Activated CD4-positive, CD25-positive, alpha-beta regulatory T cell treated with anti-CD3 and anti-CD28 coated beads, Interleukin-2, amount 50 U/mL, for 72 hours (primary cell): ENCODE measurements around the gene SMYD2.
A peak's percentile ranks its signal among the peaks of the same experiment; 100 is the strongest.

Experiments
- DNase-seq: peaks from one replicate; pipeline ENCODE4 v3.0.0; 2021

Gene SMYD2, protein sequence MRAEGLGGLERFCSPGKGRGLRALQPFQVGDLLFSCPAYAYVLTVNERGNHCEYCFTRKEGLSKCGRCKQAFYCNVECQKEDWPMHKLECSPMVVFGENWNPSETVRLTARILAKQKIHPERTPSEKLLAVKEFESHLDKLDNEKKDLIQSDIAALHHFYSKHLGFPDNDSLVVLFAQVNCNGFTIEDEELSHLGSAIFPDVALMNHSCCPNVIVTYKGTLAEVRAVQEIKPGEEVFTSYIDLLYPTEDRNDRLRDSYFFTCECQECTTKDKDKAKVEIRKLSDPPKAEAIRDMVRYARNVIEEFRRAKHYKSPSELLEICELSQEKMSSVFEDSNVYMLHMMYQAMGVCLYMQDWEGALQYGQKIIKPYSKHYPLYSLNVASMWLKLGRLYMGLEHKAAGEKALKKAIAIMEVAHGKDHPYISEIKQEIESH

DNA sequence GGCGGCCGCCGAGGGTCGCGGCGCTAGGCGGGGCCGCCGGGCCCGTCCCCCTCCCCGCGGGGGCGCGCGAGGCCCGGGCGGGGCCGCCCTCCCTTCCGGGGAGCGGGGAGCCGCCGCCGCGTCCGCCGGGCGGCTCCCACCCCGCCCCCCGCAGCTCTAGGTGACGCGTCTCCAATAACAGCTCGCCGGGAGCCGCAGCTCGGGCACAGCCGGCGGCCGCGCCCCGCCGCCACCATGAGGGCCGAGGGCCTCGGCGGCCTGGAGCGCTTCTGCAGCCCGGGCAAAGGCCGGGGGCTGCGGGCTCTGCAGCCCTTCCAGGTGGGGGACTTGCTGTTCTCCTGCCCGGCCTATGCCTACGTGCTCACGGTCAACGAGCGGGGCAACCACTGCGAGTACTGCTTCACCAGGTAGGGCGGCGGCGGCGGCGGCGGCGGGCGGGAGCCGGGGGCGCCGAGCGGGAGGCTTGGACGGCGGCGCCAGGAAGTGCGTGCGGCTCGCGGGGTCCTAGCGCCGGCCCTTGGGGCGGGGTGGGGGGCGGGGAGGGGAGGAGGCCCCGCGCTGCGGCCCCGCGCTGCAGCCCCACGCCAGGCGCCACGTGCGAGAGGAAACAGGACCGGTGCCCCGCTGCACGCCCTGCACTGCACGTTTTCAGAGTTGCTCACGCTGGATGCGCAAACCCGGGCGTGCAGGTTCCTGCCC, at the start of gene SMYD2:
Gene SMYD2, plus strand, starts transcription at position 139 of the 699 bp plus-strand sequence. Its CDS starts 96 bp downstream, at position 235.
- DNase-seq: peak; percentile 58

- no peak for DNase-seq
These were observed 46.9 kb upstream of the SMYD2 start for GRCh38 chr1:214233856-214234634.

DNA sequence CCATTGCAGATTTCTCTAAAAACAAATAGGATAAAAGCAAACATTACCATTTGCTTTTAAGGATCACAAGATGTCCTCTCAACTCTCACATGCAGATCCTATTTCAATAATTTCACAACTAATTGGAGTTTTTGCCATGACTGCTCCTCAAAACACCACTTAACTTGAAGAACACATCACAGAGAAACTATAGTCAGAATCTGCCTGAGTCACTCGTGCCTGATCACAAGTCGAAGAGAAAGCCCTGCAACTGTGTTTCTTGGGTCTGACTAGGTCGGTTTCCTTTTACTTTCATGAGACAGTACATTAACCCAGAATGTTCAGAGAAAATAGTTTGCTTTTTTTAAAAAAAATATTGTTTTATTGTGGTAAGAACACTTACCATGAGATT, 46.3 kb upstream of the SMYD2 start:
- DNase-seq: no peak

- no peak for DNase-seq
These were observed 44.5 kb upstream of the SMYD2 start for GRCh38 chr1:214236477-214236876.

DNA sequence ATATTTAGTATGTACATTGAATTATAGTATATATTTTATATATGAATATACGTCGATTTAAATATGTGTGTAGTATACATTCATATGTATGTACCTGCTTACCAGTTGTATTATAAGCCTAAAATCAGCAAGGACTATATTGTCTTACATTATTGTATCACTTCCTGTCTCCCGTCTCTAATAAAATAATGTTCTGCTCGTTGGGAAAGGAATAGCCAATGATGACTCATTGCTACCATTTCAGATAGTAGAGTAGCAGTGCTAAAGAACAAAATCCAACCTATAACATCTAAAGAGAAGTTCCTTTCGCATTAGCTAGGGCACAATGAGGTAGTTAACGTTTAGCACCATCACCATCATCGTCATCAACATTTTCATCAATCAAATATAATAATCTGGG, 39.9 kb upstream of the SMYD2 start:
- DNase-seq: no peak

DNA sequence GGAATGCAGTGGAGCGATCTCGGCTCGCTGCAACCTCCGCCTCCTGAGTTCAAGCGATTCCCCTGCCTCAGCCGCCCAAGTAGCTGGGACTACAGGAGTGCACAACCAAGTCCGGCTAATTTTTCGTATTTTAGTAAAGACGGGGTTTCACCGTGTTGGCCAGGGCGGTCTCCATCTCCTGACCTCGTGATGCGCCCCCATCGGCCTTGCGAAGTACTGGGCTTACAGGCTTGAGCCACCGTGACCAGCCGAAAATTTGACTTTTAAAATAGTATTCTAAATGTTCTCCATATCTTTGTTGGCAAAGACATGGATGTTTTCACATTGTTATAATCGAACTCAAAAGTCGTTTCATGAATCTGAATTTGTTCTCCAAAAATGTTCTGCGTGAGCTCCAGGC, 36.7 kb upstream of the SMYD2 start:
- DNase-seq: no peak

- no peak for DNase-seq
These were observed 36.1 kb upstream of the SMYD2 start for GRCh38 chr1:214244841-214245240.

DNA sequence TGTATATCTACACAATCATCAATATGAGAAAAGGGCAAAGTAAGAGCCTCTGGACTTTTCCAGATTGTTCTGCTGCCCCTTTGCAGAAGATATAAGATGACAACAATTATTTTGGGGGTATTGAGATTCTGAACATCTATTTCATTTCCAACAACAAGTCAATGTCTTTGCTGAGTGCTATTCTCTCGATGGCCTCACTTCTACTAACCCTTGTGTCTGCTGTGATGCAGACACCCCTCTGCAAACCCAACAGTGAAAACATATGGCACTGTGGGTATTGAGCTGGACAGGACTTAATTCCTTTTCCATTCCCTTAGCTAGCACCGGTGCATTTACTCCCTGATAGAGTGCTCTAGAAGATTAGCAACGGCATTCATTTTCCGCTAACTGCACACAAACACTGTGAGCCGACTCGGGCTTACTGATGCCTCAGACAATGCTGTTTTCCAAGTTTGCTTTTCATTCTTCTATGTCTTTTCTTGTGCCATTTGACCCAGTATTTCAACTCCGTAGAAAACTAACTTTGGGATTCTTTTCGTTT, 33.4 kb upstream of the SMYD2 start:
- no peak for DNase-seq

GRCh38 chr1:214248311-214249085, 32.5 kb upstream of the SMYD2 start:
- DNase-seq: no peak

DNA sequence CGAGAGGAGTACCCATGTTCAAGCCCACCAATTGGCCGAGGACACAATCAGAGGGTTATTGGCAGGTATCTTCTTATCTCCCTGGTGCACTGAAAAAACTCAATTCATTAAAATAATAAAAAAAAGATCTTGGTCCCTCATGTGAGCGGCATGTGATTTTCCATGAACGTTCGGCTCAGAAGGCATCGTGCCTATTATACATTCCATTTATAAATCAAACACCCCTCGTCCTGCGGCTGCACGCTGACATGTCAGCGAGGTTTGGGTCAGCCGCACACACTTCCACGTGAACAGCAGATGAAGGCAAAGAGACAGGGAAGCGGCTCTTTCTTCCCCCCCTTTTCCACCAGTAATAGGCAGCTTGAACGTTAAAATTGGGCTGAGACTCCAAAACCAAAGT, 31.3 kb upstream of the SMYD2 start:
- no peak for DNase-seq

GRCh38 chr1:214251354-214251753, 29.6 kb upstream of the SMYD2 start:
- no peak for DNase-seq

GRCh38 chr1:214255509-214255908, 25.4 kb upstream of the SMYD2 start:
- DNase-seq: no peak

- DNase-seq: no peak
These were observed 21.5 kb upstream of the SMYD2 start for GRCh38 chr1:214259353-214259977.

DNA sequence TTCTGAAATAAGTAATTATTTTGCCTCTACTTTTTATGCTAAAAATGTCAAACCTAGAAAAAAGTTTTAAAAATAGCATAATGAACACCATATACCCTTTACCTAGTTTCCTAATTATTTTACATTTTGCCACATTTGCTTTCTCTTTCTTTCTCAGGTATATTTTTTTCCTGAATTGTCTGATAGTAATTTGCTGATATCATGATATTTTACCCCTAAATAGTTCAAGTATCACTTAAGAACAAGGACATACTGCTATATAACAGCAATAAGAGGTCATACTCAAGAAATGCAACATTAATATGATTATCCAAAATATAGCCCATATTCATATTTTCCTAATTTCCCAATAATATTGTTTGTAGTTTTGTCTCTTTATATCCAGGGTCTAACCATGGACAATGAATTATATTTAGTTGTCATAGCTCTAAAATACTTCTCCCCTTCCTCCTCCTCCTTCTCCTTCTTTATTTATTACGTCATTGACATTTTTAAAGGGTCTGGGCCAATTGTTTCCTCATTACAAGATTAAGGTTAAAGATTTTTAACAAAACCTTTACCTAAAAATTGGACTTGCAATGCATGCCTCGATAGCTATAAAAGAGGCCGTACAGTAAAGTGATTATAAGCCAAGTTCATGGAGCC, 20.3 kb upstream of the SMYD2 start:
- no peak for DNase-seq

DNA sequence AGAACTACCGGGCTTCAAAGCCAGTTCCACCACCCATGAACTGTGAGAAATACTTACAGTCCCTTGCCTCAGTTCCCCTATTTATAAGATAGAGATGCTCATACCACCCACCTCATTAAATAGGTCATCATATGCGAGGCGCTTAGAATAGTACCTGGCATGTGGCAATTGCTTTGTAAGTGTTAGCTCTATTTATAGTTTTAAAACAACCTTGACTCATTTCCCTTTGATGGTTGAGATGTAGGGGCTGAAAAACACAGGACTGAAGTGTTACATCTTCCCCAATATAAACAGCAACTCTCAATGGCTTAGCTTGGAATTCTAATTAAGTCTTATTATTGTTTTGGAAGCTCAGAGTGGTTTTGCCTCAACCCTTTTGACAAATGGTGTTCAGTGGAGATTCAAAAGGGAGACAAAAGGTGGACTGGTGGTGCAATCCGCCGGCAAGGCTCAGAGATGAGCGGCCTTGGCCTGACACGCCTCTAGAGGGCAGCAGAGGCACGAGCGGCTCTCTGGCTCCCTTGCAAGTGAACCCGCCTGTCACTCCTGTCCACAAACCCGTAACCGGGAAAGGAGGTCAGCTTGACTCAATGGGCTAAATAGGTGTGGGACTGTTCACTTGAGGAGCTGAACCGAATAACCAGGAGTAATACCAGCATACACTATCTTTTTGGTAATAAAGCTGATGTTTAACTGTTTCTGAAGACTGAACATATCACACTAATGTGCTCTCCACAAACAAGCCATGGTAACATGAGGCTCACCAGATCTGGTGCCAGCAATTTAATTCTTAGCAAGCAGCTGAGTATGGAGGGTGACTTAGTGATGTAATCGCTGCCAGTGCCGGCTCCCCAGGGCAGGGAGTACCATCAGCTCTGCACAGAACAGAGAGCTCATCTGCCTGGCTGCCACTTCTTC, 19.5 kb upstream of the SMYD2 start:
- peak; percentile 84 for DNase-seq

GRCh38 chr1:214264196-214264595, 16.8 kb upstream of the SMYD2 start:
- no peak for DNase-seq

GRCh38 chr1:214264976-214265375, 16.0 kb upstream of the SMYD2 start:
- DNase-seq: no peak

- no peak for DNase-seq
These were observed 10.8 kb upstream of the SMYD2 start for GRCh38 chr1:214270097-214270650.

DNA sequence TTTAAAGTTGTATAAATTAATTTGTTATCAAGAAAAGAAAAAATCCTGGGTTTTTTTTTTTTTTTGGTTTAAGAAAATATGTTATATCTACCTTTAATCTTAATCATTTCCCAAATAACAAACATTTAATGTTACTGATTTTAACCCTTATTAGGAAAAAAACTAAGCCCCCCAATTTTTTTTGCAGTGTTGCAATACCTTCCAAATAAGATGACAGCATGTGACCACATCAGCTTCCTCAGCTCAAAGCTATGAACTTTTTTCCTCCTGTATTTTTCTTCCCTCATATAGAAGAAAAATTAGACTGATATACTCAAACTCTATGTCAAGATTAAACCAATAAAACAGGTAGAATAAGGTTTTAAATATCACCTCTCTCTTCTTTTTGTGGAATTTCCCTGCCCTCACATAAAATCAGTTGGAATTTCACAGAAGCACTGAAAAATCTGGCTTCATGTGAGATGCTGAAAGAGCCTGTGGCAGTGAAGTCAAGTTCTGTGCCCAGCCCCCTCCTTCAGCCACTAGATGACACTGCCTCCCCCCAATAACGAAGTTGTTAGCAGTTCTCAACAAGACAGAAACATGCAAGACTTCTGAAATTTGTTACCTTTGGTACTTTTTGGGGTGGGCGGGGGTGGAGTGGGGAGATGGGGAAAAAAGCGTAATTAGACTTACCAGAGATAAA, 9.6 kb upstream of the SMYD2 start:
- DNase-seq: no peak
